HG03135 (cell line): ENCODE measurements around the gene PNKD.
A peak's percentile ranks its signal among the peaks of the same experiment; 100 is the strongest.
"Not testable (repeated sequence)": the region's sequence is repeated elsewhere in the genome, so short reads cannot be mapped to it uniquely, and the experiment has no call there.

Experiments
- ATAC-seq: cut with Tn5 transposase; IDR thresholded peaks from one replicate; pipeline ENCODE4 v1.9.1; 2021; ENCODE audit warnings: mild to moderate bottlenecking, moderate library complexity; ENCODE audit not compliant: unreplicated experiment

The PNKD gene

DNA sequence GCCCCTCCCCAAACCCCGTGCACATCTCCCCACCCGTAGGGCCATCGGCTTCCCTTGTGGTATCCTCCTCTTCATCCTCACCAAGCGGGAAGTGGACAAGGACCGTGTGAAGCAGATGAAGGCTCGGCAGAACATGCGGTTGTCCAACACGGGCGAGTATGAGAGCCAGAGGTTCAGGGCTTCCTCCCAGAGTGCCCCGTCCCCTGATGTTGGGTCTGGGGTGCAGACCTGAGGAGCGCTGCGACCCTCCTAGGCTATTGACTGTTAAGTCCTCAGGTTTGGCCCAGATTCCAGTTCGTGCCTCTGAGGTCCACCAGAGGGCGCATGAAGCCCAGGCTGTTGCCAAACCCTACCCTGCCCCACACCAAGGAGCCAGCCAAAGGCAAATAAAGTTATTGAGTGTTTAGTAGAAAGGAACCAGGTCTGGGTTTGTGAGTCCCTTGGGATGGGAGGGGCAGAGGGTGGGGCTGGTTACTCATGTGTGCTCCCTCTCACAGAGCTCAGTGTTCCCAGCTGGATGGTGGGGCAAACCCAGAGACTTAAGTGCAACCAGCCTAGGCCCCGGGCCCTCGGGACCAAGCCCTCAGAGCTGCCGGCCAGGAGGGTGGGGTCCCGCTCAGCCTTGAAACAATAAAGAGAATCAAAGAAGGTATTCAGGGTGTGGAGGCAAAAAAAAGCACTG is 2.4 kb downstream of the PNKD start:
- ATAC-seq: no peak

DNA sequence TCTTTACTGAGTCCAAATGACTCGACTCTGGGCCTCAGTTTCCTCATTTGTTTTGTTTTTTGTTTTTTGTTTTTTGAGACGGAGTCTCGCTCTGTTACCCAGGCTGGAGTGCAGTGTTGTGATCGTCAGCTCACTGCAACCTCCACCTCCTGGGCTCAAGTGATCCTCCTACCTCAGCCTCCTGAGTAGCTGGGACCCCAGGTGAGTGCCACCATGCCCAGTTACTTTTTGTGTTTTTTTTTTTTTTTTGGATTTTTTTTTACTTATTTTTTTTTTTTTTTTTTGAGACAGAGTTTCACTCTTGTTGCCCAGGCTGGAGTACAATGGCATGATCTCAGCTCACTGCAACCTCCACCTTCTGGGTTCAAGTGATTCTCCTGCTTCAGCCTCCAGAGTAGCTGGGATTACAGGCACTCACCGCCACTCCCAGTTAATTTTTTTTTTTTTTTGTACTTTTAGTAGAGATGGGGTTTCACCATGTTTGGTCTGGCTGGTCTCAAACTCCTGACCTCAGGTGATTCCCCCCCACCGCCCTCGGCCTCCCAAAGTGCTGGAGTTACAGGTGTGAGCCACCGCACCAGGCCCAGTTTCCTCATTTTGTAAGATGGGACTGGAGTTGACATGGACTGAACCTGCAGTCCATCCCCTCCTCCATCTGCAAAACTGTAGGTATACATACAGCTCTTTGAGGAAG is 3.0 kb downstream of the PNKD start:
- not testable (repeated sequence) for ATAC-seq

DNA sequence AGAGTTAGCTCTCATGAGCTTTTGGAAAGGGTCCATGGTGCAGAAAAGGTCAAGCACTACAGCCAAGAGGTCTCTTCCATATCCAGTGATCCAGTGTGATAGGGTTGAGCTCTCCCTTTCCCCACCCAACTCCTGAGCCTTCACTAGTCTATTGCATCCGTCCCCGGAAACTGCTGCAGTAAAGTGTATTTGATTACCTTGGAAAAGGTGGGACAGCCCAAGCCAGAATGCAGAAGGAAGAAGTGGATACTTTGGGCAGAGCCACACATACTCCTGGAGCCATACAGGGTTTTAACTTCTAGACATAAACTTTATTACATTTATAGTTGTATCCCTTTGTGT is 3.6 kb downstream of the PNKD start:
- no peak for ATAC-seq

DNA sequence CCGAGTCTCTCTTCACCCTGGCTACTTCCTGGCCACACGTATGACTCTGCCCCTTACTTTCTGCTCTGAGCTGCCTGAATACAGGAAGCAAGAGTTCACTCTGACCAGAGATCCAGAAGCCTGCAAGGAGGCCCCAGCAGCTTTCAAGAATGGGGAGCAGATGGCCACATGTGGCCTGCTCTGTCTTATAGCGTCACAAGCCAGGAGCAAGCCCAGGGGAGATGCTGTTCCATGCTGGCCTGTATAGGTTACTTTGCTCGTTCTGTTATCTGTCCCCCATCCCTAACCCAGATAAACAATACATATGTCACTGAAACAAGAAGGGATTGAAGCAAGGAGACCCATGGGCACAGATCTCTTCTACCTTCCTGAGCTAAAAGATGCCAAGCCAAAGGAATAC is 4.3 kb downstream of the PNKD start:
- no peak for ATAC-seq

DNA sequence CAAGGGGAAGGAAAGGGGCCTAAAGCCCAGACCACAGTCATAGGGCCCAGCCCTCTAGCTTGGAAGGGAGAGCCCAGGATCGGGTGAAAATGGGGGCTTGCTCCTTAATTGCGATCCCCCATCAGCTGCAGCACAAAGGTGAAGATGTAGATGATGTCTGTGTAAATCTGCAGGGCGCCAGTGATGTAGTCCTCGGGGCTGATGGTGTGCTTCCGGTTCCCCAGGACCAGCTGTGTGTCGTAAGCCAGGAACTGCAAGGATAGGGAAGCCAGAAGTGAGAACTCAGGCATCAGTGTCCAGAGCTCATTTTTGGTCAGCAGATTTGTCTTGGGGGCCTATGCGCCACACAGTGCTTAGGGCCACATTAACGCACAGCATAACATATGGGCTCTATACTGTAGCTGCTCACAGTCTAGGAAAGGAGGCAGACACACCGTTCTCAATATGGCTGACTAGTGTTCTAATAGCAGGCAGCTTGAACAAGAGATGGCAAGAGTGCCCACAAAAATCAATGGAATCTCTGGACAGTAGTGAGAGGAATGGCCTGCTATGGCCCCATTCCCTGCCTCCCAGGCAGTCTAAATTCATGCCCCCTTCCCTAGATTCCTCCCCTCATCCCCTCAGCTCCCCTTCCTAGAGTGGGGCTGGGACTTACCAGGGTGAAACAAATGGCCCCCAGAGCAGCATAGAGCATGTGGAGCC is 5.2 kb downstream of the PNKD start:
- ATAC-seq: no peak

DNA sequence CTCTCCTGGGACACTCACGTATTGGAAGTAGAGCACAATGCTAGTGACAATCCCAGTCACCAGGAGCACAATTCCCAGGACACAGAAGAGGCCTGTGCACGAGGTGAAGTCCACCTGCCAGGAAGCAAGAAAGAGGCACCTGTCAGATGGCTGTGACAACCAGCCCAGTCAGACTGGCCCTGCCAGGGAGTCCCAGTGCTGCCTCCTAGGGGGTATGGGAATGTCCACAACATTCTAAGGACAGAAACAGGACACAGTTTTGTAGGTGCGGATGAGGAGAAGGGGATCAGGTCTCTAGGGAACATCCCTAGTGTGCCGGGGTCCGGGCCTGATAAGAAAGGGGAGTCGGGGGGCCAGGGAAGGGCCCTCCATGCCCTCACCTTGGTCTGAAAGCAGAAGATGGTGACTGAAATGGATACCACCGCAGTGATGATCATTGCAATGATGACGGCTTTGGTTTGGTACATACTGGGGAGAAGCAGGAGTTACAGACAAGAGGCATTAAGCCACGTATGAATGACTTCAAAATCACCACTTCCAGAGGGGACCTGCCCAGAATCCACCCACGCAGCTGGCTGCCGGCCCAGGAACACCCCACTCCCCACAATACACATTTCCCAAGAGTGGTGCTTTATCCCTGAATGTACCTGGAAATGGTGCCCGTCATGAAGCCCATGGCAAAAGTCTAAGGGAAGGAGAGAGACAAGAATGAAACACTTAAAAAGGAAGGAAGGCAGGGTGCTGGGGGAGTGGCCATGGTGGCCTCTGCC is 6.9 kb downstream of the PNKD start:
- ATAC-seq: no peak

DNA sequence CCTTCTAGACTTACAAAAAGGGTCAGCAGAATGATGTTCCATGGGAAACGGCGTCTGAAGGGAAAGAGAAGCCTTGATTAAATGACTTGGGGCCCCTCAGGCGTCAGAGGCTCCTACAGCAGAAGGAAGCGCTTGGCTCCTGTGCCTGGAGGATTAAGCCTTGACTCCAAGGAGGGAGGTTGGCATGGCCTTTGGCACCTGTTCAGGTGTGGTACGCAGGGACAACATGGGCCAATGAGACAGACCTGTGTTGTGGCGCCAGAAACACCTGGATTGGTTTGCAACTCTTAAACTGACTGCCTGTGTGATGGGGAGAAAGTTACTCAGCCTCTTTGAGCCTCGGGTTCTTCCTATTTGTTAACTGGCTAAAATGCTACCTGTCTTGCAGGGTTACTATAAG is 7.6 kb downstream of the PNKD start:
- no peak for ATAC-seq

DNA sequence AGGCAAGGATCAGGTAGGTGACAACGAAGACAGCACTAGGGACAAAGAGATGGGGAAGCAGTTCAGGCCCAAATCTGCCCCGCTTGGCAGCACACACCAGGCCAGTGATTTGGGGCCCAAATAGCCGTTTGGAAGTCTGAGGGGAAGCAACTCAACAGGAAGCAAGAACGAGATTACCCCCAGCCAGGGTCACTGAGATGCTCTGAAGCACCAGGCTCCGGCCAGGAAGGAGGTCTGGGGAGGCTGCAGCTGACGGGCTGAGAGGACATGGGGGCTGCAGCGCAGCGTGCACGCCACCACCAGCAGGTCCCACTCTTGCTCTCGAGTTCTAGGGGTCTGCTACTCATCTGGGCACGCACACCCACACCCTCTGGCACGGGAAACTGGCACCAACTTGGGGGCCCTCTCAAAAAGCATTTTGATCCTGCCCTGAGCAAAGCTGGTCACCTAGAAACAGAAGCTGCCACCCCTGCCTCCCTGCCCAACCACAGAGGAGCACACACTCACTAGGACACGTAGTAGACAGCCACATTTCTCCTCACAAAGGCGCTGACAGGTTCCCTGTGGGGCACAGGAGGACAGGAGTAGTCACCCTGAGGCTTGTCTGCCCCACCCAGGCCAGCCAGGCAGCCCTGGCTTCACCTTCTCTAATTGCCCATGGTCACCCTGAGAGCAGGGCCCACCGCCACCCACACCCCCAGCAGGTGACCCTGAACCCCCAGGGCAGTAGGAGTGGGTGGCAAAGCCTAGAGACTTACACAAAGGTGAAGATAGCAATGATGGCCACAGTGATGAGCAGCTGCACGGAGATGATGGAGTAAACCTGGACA is 8.4 kb downstream of the PNKD start:
- no peak for ATAC-seq

DNA sequence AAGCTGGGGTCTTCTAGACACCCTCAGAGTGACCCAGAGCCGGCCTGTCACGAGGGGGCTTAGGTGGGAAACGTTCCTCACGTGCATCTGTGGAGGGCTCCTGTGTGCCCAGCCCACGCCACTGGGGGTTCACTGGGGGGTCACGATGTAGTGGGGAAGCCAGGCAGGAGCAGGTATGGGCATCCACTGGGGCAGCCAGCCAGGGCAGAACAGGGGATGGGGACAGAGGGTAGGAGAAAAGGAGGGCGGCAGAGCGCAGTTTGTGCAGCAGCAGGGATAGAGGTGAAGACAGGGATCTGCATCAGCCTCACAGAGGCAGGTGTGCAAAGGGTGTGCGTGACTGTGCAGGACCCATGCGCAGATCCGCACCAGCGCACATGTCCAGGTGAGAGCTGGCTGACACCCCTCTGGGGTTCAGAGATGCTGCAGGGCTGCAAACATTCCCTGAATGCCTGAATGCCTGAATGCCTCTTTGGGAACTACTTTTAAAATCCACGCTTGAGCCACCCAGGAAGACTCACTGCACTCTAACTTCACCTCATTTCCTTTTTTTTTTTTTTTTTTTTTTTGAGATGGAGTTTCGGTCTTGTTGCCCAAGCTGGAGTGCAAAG is 10.0 kb downstream of the PNKD start:
- ATAC-seq: no peak

DNA sequence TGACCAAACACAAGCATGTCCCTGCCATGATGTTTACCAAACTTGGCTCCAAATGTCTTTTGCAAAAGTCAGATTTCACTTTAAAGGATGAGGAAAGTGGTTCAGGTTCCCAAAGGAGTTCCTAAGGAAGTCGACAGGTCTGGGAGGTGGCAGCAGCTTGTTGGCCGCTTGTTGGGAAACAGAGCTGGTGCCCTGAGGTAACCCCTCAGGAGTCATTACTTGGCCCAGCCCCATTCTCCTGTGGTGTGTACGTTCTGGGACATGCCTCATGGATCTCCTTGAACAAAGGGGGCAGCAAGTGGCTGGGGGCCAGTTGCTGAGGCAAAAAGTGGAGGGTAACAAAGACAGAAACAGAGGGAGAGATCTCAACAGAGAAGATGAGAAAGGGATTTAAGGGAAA is 11.1 kb downstream of the PNKD start:
- ATAC-seq: no peak

DNA sequence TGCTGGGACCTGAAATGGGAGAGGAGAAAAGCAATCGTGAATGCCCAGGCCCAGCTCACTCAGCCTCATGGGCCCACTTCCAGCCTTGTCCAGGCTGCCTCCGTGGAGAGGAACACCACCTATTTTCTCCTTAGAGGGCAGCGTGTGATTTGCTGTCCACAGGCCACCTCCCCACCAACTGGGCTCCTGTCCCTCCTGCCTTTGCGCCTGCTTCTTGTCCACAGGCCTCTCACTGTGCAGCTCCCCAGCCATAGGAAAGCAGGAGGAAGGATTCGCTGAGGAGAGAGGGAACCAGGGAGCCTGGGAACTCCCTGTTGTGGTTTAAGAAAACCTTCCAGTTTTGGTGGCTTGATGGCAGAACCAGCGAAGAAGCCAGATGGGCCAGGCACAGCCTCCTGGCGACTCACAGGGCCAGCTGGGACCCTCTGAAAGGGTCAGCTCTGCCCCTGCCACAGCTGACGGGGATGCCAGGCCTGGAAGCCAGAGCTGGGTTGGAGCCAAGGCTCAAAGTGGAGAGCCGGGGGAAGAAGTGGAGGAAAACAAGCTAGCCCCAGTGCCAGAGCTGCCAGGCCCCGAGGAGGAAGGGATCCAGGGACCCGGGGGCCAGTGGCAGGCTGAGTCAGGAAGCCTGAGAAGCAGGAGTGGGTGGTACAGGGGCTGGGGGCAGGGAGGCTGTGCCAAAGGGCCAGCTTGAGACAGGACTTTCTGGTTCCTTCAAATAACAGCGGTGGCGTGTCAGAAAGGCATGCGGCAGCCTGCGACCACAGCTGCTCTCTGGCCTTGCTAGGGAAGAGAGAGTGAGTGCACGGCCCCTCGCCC is 12.1 kb downstream of the PNKD start:
- no peak for ATAC-seq

DNA sequence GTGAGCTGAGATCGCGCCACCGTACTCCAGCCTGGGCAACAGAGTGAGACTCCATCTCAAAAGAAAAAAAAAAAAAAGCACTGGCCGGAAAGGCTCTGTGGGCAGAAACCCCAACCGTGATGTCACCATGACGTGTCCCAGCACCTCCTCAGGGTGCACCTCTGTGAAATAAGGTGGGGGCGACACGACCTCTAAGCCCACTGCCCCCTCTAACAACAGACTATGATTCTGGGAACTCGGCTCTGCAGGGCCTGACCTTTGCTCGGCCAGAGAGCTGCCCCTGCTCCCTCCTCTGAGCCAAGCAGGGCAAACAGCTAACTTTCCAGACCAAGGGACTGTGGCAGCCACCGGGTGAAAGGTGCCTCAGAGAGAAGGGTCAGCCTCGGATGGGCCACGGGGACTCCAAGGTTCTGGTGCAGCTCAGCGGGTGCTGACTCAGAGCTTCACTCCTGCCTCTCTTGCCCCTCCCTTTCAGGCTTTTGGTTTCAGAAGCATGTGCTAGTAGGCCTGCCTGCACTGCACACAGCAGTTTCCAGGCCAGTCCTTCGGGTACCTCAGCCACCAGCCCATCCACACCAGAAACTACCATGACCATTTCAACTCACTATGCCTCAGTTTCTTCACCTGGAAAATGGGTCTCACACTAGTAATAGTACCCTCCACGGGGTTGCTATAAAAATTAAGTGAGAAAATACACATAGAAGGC is 13.9 kb downstream of the PNKD start:
- no peak for ATAC-seq

DNA sequence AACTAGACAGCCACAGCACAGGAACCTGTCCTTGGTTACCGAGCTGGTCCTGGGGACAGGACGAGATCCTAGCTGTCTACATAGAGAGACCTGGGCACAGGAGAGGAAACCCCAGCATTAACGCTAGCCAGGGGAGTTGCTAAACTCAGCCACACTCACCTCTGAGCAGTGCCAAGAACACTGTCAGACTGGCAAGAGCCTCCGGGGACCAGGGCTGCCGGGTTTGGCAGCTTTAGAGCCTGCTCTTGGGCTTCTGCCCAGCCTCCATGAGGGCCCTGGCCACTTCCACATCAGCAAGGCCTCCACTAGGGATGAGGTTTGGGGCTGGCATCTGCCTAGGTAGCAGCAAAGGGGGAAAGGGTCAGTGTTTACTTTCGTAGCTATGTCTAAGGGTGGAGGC is 15.3 kb downstream of the PNKD start:
- no peak for ATAC-seq

DNA sequence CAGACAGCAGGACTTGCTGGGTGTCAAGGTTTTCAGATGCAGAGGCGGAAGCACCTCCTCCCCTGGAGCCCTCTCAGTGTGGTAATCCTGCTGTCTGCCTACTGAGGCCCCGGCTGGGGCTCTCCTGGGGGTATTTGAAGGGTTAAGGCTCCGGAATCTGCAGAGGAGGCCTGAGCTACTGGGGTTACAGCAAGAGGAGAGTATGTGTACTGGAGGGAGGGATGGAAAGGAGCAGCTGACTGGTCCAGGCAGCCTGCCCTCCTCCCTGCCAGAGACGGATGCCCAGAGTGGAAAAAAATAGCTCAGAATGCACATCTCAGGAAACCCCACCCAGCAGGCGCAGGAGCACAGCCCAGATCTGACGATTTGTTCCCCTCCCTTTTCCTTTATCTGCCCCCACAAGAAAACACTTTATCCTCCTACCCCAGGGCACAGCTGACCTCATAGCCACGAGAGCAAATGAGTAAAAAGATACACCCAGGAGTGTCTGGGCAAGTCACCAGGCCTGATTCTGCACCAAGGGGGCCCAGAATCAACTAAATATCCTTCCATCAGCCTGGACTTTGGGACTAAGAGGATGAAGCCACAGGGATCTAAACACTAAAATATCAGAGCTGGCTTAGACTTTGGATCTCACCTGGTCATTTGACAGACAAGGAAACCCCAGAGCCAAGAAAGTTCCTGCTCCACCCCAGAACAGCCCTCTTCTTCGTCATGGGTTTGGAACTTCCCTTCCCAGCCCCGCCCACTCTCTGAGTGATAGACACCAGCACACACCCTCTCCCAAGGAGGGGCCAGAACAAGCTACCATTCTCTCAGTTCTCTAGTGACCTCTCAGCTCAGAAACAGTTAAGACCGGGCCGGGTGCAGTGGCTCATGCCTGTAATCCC is 16.5 kb downstream of the PNKD start:
- ATAC-seq: peak; percentile 63

DNA sequence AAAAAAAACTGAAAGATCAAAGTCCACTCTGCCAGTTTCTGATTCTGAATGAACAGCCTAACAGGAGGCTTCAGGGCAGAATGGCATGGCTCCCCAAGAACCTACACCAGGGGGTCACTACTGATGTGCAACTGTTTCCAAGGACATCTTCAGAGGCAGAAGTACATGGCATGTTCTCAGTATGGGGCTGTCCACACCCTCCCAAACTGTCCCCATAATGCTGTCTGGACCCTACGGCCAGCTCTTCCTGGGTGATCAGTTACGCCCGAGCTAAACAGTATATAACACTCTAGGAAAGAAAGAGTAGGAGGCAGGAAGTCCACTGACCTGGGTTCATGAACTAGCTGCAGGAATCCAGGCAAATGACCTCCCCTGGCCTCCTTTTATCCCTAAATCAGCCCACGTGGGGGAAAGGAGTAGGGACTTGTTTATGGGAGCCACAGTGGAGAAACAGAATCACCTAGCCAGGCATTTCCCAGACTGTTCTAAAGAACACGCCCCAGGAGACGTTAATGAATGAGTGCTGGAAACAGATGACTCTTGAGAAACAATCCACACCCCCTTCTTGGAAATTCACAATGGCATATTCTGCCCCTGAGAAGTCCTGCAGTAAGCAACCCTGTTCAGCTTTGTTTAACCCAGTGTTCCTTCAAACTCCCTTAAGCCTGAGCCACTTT is 19.5 kb downstream of the PNKD start:
- ATAC-seq: no peak

DNA sequence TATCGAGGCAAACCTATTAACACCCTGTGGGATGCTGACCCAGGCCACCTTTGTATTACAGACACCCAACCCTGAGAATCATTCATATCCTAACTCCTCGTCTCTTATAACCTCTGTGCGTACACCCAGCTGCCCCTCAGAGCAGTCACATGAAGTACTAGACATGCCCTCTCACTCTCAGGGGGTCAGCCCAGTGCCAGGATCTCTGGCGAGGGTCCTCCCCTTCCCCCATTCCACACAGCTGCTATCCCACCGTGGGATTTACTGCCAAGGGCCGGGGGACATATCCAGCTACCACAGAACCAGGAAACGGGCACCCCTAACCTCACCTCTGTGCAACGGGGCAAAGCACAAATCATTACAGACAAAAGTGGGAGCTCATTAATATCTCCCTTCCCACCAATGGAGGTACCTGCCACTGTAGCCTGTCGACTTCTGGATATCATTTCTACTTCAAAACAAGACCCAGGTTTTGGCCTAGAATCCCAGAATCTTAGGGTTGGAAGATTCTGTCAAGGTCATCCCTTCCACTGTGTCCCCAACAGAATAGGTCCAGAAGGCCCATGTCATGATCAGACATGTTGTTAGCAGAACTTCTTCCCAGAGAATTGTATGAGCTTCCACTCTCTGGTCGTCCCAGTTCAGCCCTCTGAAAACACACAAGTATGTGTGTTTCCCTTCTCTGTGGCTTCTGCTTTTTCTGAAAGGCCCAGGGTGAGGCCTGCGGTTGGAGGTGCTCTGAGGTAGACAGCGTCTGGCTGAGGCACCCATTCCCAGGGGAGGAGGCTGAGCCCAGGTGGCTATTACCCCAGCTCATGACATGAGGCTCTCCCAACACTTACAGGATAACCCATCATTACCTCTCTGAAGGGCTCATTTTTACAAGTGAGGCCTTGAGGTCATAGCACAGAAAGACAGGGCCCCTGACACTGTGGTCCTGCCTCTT is 20.3 kb downstream of the PNKD start:
- peak; percentile 46 for ATAC-seq
